Astrocyte (in vitro differentiated cells and primary cell): ENCODE data around the gene PKNOX1.

Source experiments
- CTCF ChIP-seq: IDR thresholded peaks from 2 replicates; pipeline ENCODE4 v1.5.1; 2011; ENCODE audit warnings: low read depth, mild to moderate bottlenecking, inconsistent platforms, low read length, moderate library complexity; ENCODE audit not compliant: insufficient read depth
- EZH2 ChIP-seq: IDR thresholded peaks from 2 replicates; pipeline ENCODE4 v1.6.1; 2012; ENCODE audit warnings: mild to moderate bottlenecking, low read length, inconsistent platforms; ENCODE audit not compliant: insufficient read depth

- TF ChIP-seq CTCF (no peak), EZH2 (no peak)
Observed at GRCh38 chr21:43018519-43018918, 44.2 kb downstream of the PKNOX1 start.
